BJ (cell line): ENCODE data around the gene TSPAN8. TPM values are rescaled to one million over a fixed set of nuclear protein-coding genes. Genes with fewer than 3 reads are reported as not detected.
"Not testable (repeated sequence)": the region's sequence is repeated elsewhere in the genome, so short reads cannot be mapped to it uniquely, and the experiment has no call there.

Experiments used
- CTCF ChIA-PET: fragments of 350-600 bp; formaldehyde crosslinking; extraction: SDS; loops from one replicate; lab custom pipeline; 2021; ENCODE audit warnings: antibody characterized with exemption, inconsistent platforms; lab: Yijun Ruan, JAX
- POLR2A ChIA-PET: fragments of 300-600 bp; sonication (Branson Sonifier 250); formaldehyde crosslinking; extraction: SDS; loops from one replicate; lab custom pipeline; 2021; ENCODE audit warnings: antibody characterized with exemption; lab: Charles Lee
- DNase-seq: peaks from one replicate; pipeline ENCODE4 v3.0.0-alpha.2; 2011; ENCODE audit warnings: low read depth
- H3K27me3 ChIP-seq: 2 replicates; pipeline ENCODE4 v1.6.0; 2011; ENCODE audit warnings: low read length; ENCODE audit not compliant: control insufficient read depth, insufficient read depth
- H3K36me3 ChIP-seq: 2 replicates; pipeline ENCODE4 v1.5.1; 2011; ENCODE audit warnings: low read length; ENCODE audit not compliant: control insufficient read depth, insufficient read depth
- H3K4me3 ChIP-seq: 2 replicates; pipeline ENCODE4 v1.5.1; 2011; ENCODE audit warnings: low read depth, mild to moderate bottlenecking, control low read depth, low read length
- CTCF ChIP-seq: IDR thresholded peaks from 2 replicates; pipeline ENCODE4 v1.5.1; 2011; ENCODE audit warnings: low read depth, mild to moderate bottlenecking, control low read depth, inconsistent platforms, low read length, moderate library complexity; ENCODE audit not compliant: insufficient read depth
- polyA plus RNA-seq: library from polyadenylated mRNA; depleted of rRNA; stranded (reverse); fragments of >200 nt; gene quantifications from 2 replicates; pipeline ENCODE4 v1.2.3, GENCODE V29; 2011

TSPAN8 gene
- polyA plus RNA-seq, 1 experiment, result not detected

- no peak for DNase-seq
- Histone ChIP-seq H3K27me3 (no peaks in the 10 kb centered on the region), H3K36me3 (no peaks in the 10 kb centered on the region), H3K4me3 (no peak overlapping the region)
- ChIA-PET CTCF (no interaction called here), POLR2A (no interaction called here)
- TF ChIP-seq CTCF, result no peak
Observed at GRCh38 chr12:71159878-71160277, 2.1 kb upstream of the TSPAN8 start.

- TF ChIP-seq CTCF, result no peak
- Histone ChIP-seq H3K36me3 (no peaks in the 10 kb centered on the region), H3K4me3 (no peak overlapping the region), H3K27me3 (no peaks in the 10 kb centered on the region)
- ChIA-PET POLR2A (no interaction called here), CTCF (no interaction called here)
- DNase-seq, result no peak
Observed at GRCh38 chr12:71159264-71159663, 1.5 kb upstream of the TSPAN8 start.

GRCh38 chr12:71158361-71158882 is 623 bp upstream of the TSPAN8 start:
- POLR2A ChIA-PET, result no interaction called here
- Histone ChIP-seq H3K36me3 (no peaks in the 10 kb centered on the region), H3K27me3 (no peaks in the 10 kb centered on the region), H3K4me3 (no peak overlapping the region)
- CTCF ChIA-PET, result no interaction called here
- DNase-seq, result no peak
- TF ChIP-seq CTCF, result no peak

- no peak for TF ChIP-seq CTCF
- Histone ChIP-seq H3K36me3 (no peaks in the 10 kb centered on the region), H3K4me3 (no peak overlapping the region), H3K27me3 (no peaks in the 10 kb centered on the region)
- CTCF ChIA-PET, result interaction anchor here (1.1 kb wide), 1 partner anchor 10 kb away, joined by 3 read pairs; no protein-coding TSS in a partner anchor
- DNase-seq, result no peak
- POLR2A ChIA-PET, result no interaction called here
Observed at GRCh38 chr12:71155225-71155624, 2.6 kb downstream of the TSPAN8 start.

- Histone ChIP-seq H3K4me3 (no peak overlapping the region), H3K27me3 (no peaks in the 10 kb centered on the region), H3K36me3 (no peaks in the 10 kb centered on the region)
- no peak for TF ChIP-seq CTCF
- ChIA-PET POLR2A (no interaction called here), CTCF (no interaction called here)
- DNase-seq, result no peak
Observed at GRCh38 chr12:71152851-71153250, 4.9 kb downstream of the TSPAN8 start.

- DNase-seq, H3K36me3 ChIP-seq, H3K27me3 ChIP-seq, H3K4me3 ChIP-seq, CTCF ChIA-PET, POLR2A ChIA-PET: not testable (repeated sequence)
Observed at GRCh38 chr12:71150041-71150440, 7.8 kb downstream of the TSPAN8 start.
